Spleen (tissue), 11 donors: Measurements from ENCODE around the gene ZNF789. TPM values are rescaled to one million over a fixed set of nuclear protein-coding genes. Genes with fewer than 3 reads are reported as not detected.
"Not testable (repeated sequence)": the region's sequence is repeated elsewhere in the genome, so short reads cannot be mapped to it uniquely, and the experiment has no call there.

Source experiments
- DNase-seq: peaks from one replicate; pipeline ENCODE4 v3.0.0-alpha.2; 2020
- H3K27ac ChIP-seq, 8 donors: fragments of 200-600 bp; sonication (generic) in 7 of 8; 1 replicate in 4 of 8; 2 replicates in 4 of 8; pipeline versions ENCODE4 v1.5.0 to v1.8.0; 2016 to 2021; ENCODE audit warnings: inconsistent platforms in 4 of 8, mild to moderate bottlenecking in 4 of 8, moderate library complexity in 1 of 8
- H3K27me3 ChIP-seq, 7 donors: fragments of 200-600 bp; sonication (generic) in 6 of 7; replicated peaks in 1 of 7; 1 replicate in 4 of 7; 2 replicates in 3 of 7; pipeline versions ENCODE4 v1.5.0 to v1.8.0; 2016 to 2021; ENCODE audit warnings: inconsistent platforms in 3 of 7, mild to moderate bottlenecking in 1 of 7
- H3K36me3 ChIP-seq, 6 donors: fragments of 200-600 bp; sonication (generic) in 5 of 6; 1 replicate in 4 of 6; 2 replicates in 2 of 6; pipeline versions ENCODE4 v1.5.0 to v1.8.0; 2016 to 2021; ENCODE audit warnings: inconsistent platforms in 2 of 6
- H3K4me1 ChIP-seq, 6 donors: fragments of 200-600 bp; sonication (generic) in 5 of 6; 1 replicate in 3 of 6; 2 replicates in 3 of 6; pipeline versions ENCODE4 v1.5.0 to v1.8.0; 2016 to 2021; ENCODE audit warnings: inconsistent platforms in 3 of 6
- H3K4me3 ChIP-seq, 8 donors: fragments of 200-600 bp; sonication (generic) in 7 of 8; 1 replicate in 4 of 8; 2 replicates in 4 of 8; pipeline versions ENCODE4 v1.5.0 to v1.8.0; 2016 to 2021; ENCODE audit warnings: inconsistent platforms in 4 of 8, mild to moderate bottlenecking in 4 of 8, moderate library complexity in 2 of 8
- H3K9me3 ChIP-seq, 8 donors: fragments of 200-600 bp; sonication (generic) in 7 of 8; 1 replicate in 4 of 8; 2 replicates in 4 of 8; pipeline versions ENCODE4 v1.5.0 to v1.8.0; 2016 to 2021; ENCODE audit warnings: inconsistent platforms in 4 of 8
- CTCF ChIP-seq, 11 experiments: fragments of 200-600 bp in 7 of 11; fragments of 450-650 bp in 4 of 11; sonication (generic) in 4 of 11; IDR thresholded peaks in 8 of 11; conservative IDR thresholded peaks in 3 of 11; 1 replicate in 7 of 11; 2 replicates in 4 of 11; pipeline versions ENCODE4 v1.4.0 to v1.8.0; 2016 to 2021; ENCODE audit warnings: antibody characterized with exemption in 11 of 11, inconsistent platforms in 4 of 11, mild to moderate bottlenecking in 1 of 11
- POLR2A ChIP-seq, 3 donors: fragments of 450-650 bp; IDR thresholded peaks; one replicate each; pipeline ENCODE4 v1.5.1; 2017; ENCODE audit warnings: antibody characterized with exemption in 3 of 3, mild to moderate bottlenecking in 1 of 3
- POLR2AphosphoS5 ChIP-seq, 3 donors: sonication (generic); formaldehyde crosslinking; IDR thresholded peaks; one replicate each; pipeline ENCODE4 v1.5.1; 2017; ENCODE audit warnings: antibody characterized with exemption in 3 of 3
- WGBS, 5 donors: extraction: QIAGEN DNeasy Blood & Tissue Kit in 3 of 5; methylation state at CpG; one replicate each; pipeline versions ENCODE4 v1.1.5 to v1.1.7; 2013 to 2018; 5-methylcytosine and 5-hydroxymethylcytosine counted together
- intact Hi-C: fragments of 100-400 bp; cut with DNase I; formaldehyde crosslinking; loops from one replicate; pipeline ENCODE4 v1.15.0; 2023; ENCODE audit warnings: low total_unique reads
- polyA plus RNA-seq, 3 donors: library from polyadenylated mRNA; stranded (reverse); fragments of 200-250 nt; gene quantifications; one replicate each; pipeline ENCODE4 v1.2.1, GENCODE V29; 2013
- total RNA-seq, 7 donors: library from RNA; depleted of rRNA in 3 of 7; stranded (reverse); fragments of >200 nt in 3 of 7; fragmentation: NEBNext Ultra II Directional in 4 of 7; extraction: Animal tissue kit (Norgen Biotek cat#: 25700) in 4 of 7; gene quantifications; one replicate each; pipeline versions ENCODE4 v1.1.0 to v1.2.1, GENCODE V29; 2016 to 2021
- donor health status: healthy with polysubstance abuse.
- donor health status: DM: no; HTN: no; CAD: no; lungs with moderate emphysema.
- donor health status: DM: no; HTN: no; CAD: no.
- donor health status: Bipolar disorder and iron deficiency.
- donor health status: healthy.
- donor health status: DM: no; HTN: no; CAD: no.
- donor health status: DM: yes; HTN: yes; CAD: no.

The ZNF789 gene
- total and polyA plus RNA-seq, 10 donors: 8.9 to 22.5 (median 13.6) TPM

DNA sequence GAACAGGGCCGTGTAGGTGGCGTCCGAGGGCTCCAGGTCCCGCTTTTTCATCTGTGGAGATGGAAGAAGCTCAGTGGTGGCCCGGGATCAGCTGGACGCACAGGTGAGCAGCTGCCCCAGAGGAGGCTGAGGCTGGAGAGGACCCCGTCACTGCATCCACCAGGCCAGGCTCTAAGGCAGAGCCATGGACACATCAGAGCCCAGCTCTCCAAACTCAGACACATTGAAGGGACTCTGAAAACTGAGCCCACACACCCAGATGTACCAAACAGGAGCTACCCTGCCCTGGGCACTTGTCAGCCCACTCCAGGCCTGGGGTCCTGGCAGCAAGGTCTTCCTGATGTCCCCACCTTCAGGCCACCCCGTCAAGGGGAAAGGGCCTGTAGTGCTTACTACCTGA is 42.9 kb upstream of the ZNF789 start:
- Histone ChIP-seq H3K27ac (no peak overlapping the region), H3K36me3 (peaks cover 3 to 94% (median 68%) of the 10 kb centered on the region in 6 donors), H3K4me3 (no peak overlapping the region), H3K27me3 (no peaks in the 10 kb centered on the region), H3K4me1 (no peaks in the 10 kb centered on the region), H3K9me3 (no peaks in the 10 kb centered on the region)
- 88 to 96% (median 92%) methylated on average over 1 to 8 of the region's 8 CpGs for whole genome bisulfite sequencing, 5 donors
- intact Hi-C loops: no loop called here
- TF ChIP-seq POLR2A (IDR thresholded peaks at IDR 0.05) (no peak), CTCF (IDR thresholded peaks at IDR 0.05 in 8 of 11, conservative IDR thresholded peaks at IDR 0.05 in 3 of 11) (no peak), POLR2AphosphoS5 (IDR thresholded peaks at IDR 0.05) (no peak)
- DNase-seq: no peak

- H3K4me1 ChIP-seq, H3K27ac ChIP-seq, H3K27me3 ChIP-seq, DNase-seq, H3K9me3 ChIP-seq, H3K4me3 ChIP-seq, intact Hi-C loops: not testable (repeated sequence)
- WGBS, 5 donors: 91 to 95% (median 93%) methylated on average over 13 of the region's 13 CpGs
- peaks cover 3 to 82% (median 63%) of the 10 kb centered on the region in 6 donors for H3K36me3 ChIP-seq
Measured at GRCh38 chr7:99431756-99432540, 40.7 kb upstream of the ZNF789 start.

GRCh38 chr7:99433158-99433557 is 39.5 kb upstream of the ZNF789 start:
- Histone ChIP-seq H3K4me3 (no peak overlapping the region), H3K4me1 (peaks cover 0 to 21% (median 13%) of the 10 kb centered on the region in 6 donors), H3K27ac (no peak overlapping the region), H3K36me3 (peaks cover 3 to 73% (median 63%) of the 10 kb centered on the region in 6 donors), H3K27me3 (no peaks in the 10 kb centered on the region), H3K9me3 (no peaks in the 10 kb centered on the region)
- 96 to 98% (median 97%) methylated on average over 9 of the region's 9 CpGs for WGBS, 5 donors
- no peak for TF ChIP-seq POLR2AphosphoS5 (IDR thresholded peaks at IDR 0.05)
- DNase-seq: no peak
- intact Hi-C loops: no loop called here

DNA sequence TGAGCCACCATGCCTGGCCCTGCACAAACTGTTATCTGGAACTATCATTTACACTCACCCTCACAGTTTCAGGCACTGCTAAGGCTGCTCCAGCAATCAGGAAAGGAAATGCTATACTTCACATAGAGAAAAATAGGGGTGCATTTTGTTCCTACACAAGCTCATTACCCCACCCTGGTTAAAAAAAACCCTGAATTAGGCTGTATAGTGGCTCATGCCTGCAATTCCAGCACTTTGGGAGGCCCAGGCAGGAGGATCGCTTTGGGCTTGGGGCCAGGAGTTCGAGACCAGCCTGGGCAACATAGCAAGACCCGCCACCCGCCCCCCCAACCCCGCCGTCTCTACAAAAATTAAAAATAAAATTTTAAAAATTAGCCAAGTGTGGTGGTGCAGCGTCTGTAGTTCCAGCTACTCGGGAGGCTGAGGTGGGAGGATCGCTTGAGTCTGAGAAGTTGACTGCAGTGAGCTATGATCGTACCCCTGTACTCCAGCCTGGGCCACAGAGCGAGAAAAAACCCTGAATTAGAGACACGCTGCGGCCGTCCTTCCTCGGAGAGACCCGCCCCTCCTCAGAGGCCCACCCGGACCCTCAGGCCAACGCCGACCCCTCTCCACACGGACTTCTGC is 34.6 kb upstream of the ZNF789 start:
- H3K27me3 ChIP-seq: no peaks in the 10 kb centered on the region
- peaks cover 13 to 63% (median 40%) of the 10 kb centered on the region in 6 donors for H3K4me1 ChIP-seq
- peak overlapping the region; percentile 78 to 99 (median 96) for H3K4me3 ChIP-seq
- no peak for DNase-seq
- TF ChIP-seq POLR2A (IDR thresholded peaks at IDR 0.05): no peak
- no peak for TF ChIP-seq POLR2AphosphoS5 (IDR thresholded peaks at IDR 0.05)
- TF ChIP-seq CTCF (IDR thresholded peaks at IDR 0.05 in 8 of 11, conservative IDR thresholded peaks at IDR 0.05 in 3 of 11): no peak
- intact Hi-C loops: no loop called here
- H3K36me3 ChIP-seq: peaks cover 0 to 37% (median 22%) of the 10 kb centered on the region in 6 donors
- H3K27ac ChIP-seq: peak overlapping the region; percentile 80 to 94 (median 86)
- H3K9me3 ChIP-seq: no peaks in the 10 kb centered on the region
- WGBS, 5 donors: 18 to 25% (median 19%) methylated on average over 19 to 20 of the region's 20 CpGs
